GM10248 (cell line): ENCODE data around the gene RGS12.

ENCODE experiments used
- CTCF ChIA-PET: fragments of 300-600 bp; sonication (Branson Sonifier 250); formaldehyde crosslinking; extraction: SDS; loops from one replicate; lab custom pipeline; 2021; ENCODE audit warnings: antibody characterized with exemption; lab: Yijun Ruan, JAX
- POLR2A ChIA-PET: fragments of 350-650 bp; sonication (Branson Sonifier 250); formaldehyde crosslinking; extraction: SDS; loops from one replicate; lab custom pipeline; 2020; ENCODE audit warnings: antibody characterized with exemption; lab: Yijun Ruan, JAX
- DNase-seq: peaks from one replicate; pipeline ENCODE4 v3.0.0; 2012; ENCODE audit errors: extremely low spot score
- TF ChIP-seq, protein P1 (sequence below): IDR thresholded peaks from 2 replicates; pipeline ENCODE4 v1.5.1; 2012; ENCODE audit warnings: mild to moderate bottlenecking, low read depth; ENCODE audit errors: extremely low read depth, missing control alignments, control extremely low read depth

Gene RGS12

DNA sequence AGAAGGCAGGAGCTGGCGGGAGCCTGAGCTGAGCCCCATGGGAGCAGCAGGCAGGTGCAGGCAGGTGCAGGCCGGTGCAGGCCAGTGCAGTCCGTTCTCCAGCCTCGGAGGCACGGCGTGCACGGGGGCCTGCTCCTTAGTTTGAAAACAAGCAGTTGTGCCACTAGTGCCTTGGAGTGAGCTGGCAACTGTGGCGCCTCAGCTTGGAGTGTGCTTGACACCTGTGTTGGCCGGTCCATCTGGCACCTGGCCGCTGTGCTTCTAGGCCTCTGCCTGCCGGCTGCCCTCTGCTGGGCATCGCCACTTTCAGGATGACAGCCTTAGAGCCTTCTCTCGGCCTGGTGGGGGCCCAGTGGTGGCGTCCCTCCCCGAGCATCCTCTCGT, 47.9 kb downstream of the RGS12 start:
- ChIA-PET POLR2A (no interaction called here), CTCF (no interaction called here)
- DNase-seq = no peak
- TF ChIP-seq, protein P1, sequence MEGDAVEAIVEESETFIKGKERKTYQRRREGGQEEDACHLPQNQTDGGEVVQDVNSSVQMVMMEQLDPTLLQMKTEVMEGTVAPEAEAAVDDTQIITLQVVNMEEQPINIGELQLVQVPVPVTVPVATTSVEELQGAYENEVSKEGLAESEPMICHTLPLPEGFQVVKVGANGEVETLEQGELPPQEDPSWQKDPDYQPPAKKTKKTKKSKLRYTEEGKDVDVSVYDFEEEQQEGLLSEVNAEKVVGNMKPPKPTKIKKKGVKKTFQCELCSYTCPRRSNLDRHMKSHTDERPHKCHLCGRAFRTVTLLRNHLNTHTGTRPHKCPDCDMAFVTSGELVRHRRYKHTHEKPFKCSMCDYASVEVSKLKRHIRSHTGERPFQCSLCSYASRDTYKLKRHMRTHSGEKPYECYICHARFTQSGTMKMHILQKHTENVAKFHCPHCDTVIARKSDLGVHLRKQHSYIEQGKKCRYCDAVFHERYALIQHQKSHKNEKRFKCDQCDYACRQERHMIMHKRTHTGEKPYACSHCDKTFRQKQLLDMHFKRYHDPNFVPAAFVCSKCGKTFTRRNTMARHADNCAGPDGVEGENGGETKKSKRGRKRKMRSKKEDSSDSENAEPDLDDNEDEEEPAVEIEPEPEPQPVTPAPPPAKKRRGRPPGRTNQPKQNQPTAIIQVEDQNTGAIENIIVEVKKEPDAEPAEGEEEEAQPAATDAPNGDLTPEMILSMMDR = no peak

DNA sequence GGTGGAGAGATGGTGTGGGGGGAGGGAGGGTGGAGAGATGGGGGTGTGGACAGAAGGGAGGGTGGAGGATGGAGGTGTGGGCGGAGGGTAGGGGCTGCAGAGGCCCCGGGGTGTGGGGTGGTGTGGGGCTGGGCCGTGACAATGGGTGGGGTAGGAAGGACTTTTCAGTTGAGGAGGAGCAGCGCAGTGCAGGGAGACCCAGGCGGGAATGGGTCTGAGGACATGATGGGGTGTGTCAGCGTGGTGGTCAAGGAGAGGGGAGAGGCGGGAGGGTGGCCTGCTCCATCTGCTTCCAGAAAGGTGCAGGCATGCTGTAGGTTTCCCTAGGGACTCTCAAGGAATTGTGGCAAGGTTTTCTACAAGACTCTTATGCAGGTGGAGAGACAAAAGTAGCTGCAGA, 48.9 kb downstream of the RGS12 start:
- ChIA-PET CTCF (interaction anchor here (0.8 to 0.9 kb wide), 2 partner anchors 13 to 29 kb away, joined by 3 read pairs; no protein-coding TSS in a partner anchor), POLR2A (no interaction called here)
- TF ChIP-seq, protein P1 = no peak
- no peak for DNase-seq

DNA sequence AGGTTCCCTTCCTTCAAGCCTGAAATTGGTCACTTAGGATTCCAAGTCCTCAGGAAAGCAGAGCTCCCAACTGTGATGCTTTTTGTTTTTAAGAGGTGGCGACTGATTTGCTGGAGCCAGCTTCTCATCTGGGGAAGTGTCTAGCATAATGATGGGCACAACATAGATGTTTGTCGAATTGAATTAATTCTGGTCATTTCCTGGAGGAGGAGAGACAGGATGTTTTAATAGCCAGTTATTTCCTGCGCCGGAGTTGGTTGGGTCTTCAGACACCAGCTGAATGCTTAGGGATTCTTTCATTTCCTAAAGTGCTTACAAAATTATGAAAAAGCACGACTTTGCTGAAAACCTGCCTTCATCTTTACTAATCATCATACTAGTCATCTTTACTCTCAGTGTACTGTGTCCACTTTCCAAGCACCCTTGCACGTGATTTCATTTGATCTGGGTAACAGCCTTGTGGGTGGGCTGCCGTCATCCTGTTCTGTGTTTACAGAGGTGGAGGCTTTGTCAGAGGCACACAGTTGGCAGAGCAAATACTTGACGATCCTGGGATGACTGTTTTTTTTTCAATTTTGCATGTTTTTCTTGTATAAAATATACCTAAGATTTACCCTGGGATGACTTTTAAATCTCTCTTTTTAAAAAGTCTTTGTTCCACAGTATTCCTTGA, 49.5 kb downstream of the RGS12 start:
- DNase-seq = no peak

More for the DNA sequence above, 49.5 kb downstream of the RGS12 start:
- POLR2A ChIA-PET = no interaction called here
- TF ChIP-seq, protein P1 = no peak
- CTCF ChIA-PET = interaction anchor here (0.8 to 2.1 kb wide), 4 partner anchors 8 to 101 kb away, joined by 3 to 23 read pairs (median 6); partner anchors contain the start of gene HGFAC
